Thoracic aorta (tissue), 2 donors: Measurements from ENCODE around the gene ALPP. TPM values are rescaled to one million over a fixed set of nuclear protein-coding genes. Genes with fewer than 3 reads are reported as not detected.

Experiments
- ATAC-seq: fragments of 150-250 bp; one replicate; pipeline ENCODE4 v1.8.0; 2017; ENCODE audit warnings: low read depth; ENCODE audit not compliant: insufficient number of reproducible peaks, low FRiP score
- DNase-seq: peaks from one replicate; pipeline ENCODE4 v3.0.0-alpha.2; 2020; ENCODE audit warnings: low spot score
- H3K27ac ChIP-seq, 2 donors: fragments of 200-600 bp; sonication (generic); 1 replicate in 1 of 2; 2 replicates in 1 of 2; pipeline ENCODE4 v1.5.1; 2016; ENCODE audit warnings: mild to moderate bottlenecking in 2 of 2, moderate library complexity in 2 of 2
- H3K27me3 ChIP-seq: fragments of 200-600 bp; sonication (generic); replicated peaks from 2 replicates; pipeline ENCODE4 v1.6.0; 2016; ENCODE audit warnings: mild to moderate bottlenecking; ENCODE audit not compliant: insufficient read depth
- H3K36me3 ChIP-seq: fragments of 200-600 bp; sonication (generic); one replicate; pipeline ENCODE4 v1.5.1; 2016
- H3K4me1 ChIP-seq, 2 donors: fragments of 200-600 bp; sonication (generic); 1 replicate in 1 of 2; 2 replicates in 1 of 2; pipeline versions ENCODE4 v1.5.1 to v1.6.0; 2016; ENCODE audit warnings: low read depth in 2 of 2, mild to moderate bottlenecking in 1 of 2; ENCODE audit not compliant: control insufficient read depth in 1 of 2
- H3K4me3 ChIP-seq: fragments of 200-600 bp; sonication (generic); 2 replicates; pipeline ENCODE4 v1.5.1; 2016; ENCODE audit warnings: mild to moderate bottlenecking
- H3K9me3 ChIP-seq: fragments of 200-600 bp; sonication (generic); 2 replicates; pipeline ENCODE4 v1.5.1; 2016
- total RNA-seq, 2 donors: library from RNA; depleted of rRNA; stranded (reverse); fragments of >200 nt; gene quantifications; one replicate each; pipeline versions ENCODE4 v1.1.0 to v1.2.3, GENCODE V29; 2016
- TF ChIP-seq, protein P1 (sequence below): fragments of 200-600 bp; sonication (generic); IDR thresholded peaks from one replicate; pipeline ENCODE4 v1.5.1; 2019; ENCODE audit warnings: antibody characterized with exemption

ALPP gene
- total RNA-seq, 2 donors from 2014 or later = not detected

GRCh38 chr2:232351686-232352510, 26.7 kb upstream of the ALPP start:
- Histone ChIP-seq H3K4me3 (no peak overlapping the region), H3K4me1 (no peaks in the 10 kb centered on the region), H3K27me3 (peaks cover 11% of the 10 kb centered on the region), H3K36me3 (no peaks in the 10 kb centered on the region), H3K27ac (no peak overlapping the region), H3K9me3 (no peaks in the 10 kb centered on the region)
- ATAC-seq (no peak), DNase-seq (no peak)
- TF ChIP-seq, protein P1, sequence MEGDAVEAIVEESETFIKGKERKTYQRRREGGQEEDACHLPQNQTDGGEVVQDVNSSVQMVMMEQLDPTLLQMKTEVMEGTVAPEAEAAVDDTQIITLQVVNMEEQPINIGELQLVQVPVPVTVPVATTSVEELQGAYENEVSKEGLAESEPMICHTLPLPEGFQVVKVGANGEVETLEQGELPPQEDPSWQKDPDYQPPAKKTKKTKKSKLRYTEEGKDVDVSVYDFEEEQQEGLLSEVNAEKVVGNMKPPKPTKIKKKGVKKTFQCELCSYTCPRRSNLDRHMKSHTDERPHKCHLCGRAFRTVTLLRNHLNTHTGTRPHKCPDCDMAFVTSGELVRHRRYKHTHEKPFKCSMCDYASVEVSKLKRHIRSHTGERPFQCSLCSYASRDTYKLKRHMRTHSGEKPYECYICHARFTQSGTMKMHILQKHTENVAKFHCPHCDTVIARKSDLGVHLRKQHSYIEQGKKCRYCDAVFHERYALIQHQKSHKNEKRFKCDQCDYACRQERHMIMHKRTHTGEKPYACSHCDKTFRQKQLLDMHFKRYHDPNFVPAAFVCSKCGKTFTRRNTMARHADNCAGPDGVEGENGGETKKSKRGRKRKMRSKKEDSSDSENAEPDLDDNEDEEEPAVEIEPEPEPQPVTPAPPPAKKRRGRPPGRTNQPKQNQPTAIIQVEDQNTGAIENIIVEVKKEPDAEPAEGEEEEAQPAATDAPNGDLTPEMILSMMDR = no peak

GRCh38 chr2:232352511-232353091, 25.9 kb upstream of the ALPP start:
- Histone ChIP-seq H3K36me3 (no peaks in the 10 kb centered on the region), H3K4me3 (no peak overlapping the region), H3K9me3 (no peaks in the 10 kb centered on the region), H3K27ac (no peak overlapping the region), H3K27me3 (peaks cover 11% of the 10 kb centered on the region), H3K4me1 (no peaks in the 10 kb centered on the region)
- DNase-seq (no peak), ATAC-seq (no peak)
- TF ChIP-seq, protein P1 = no peak

DNA sequence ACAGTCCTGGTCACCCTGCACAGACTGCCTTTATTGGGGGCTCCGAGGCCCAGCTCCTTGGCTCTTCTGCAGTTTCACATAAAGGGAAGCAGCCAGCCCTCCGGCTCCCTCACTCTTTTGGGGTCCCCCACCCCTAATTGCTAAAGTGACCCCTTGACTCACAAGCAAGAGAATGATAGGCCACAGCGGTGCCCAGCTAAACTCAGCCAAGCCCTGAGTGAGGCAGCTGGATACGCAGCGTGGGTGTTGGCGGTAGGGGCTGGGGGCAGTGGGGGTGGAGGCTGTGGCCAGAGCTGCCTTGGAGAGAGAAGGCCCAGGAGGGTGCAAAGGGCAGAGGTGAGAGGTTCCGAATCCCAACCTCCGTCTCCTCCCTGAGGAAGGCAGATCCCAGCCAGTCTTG, 25.5 kb upstream of the ALPP start:
- no peaks in the 10 kb centered on the region for H3K36me3 ChIP-seq
- ATAC-seq = no peak
- no peaks in the 10 kb centered on the region for H3K9me3 ChIP-seq
- H3K27ac ChIP-seq = no peak overlapping the region
- DNase-seq = no peak
- H3K4me3 ChIP-seq = no peak overlapping the region
- TF ChIP-seq, protein P1 = no peak
- H3K27me3 ChIP-seq = peaks cover 11% of the 10 kb centered on the region
- H3K4me1 ChIP-seq = no peaks in the 10 kb centered on the region

DNA sequence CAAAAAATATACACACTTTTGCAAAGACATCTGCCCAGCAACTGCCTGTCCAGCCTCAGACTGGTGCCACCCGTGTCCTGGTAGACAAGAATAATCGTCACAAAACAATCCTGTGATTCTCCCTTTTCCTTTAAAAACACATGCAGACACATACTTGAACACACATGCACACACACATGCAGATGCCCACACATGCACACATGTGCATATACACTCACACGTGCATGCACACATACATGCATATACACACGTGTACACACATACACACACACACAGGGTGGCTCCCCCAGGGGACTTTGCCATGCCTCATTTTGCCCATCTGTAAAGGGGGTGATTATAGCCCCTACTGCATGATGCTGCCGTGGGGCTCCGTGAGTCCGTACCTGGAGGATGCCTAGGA, 24.9 kb upstream of the ALPP start:
- H3K27ac ChIP-seq = no peak overlapping the region
- no peak overlapping the region for H3K4me3 ChIP-seq
- DNase-seq = no peak
- H3K27me3 ChIP-seq = peaks cover 11% of the 10 kb centered on the region
- TF ChIP-seq, protein P1 = no peak
- no peaks in the 10 kb centered on the region for H3K36me3 ChIP-seq
- no peaks in the 10 kb centered on the region for H3K9me3 ChIP-seq
- ATAC-seq = no peak
- H3K4me1 ChIP-seq = no peaks in the 10 kb centered on the region

GRCh38 chr2:232354069-232354468, 24.5 kb upstream of the ALPP start:
- TF ChIP-seq, protein P1 = no peak
- Histone ChIP-seq H3K4me3 (no peak overlapping the region), H3K4me1 (no peaks in the 10 kb centered on the region), H3K36me3 (no peaks in the 10 kb centered on the region), H3K27me3 (peaks cover 11% of the 10 kb centered on the region), H3K27ac (no peak overlapping the region), H3K9me3 (no peaks in the 10 kb centered on the region)
- ATAC-seq (no peak), DNase-seq (no peak)
